GM21529 (cell line): ENCODE data around the gene MANEA.
"Not testable (repeated sequence)": the region's sequence is repeated elsewhere in the genome, so short reads cannot be mapped to it uniquely, and the experiment has no call there.

ENCODE experiments used
- ATAC-seq: cut with Tn5 transposase; IDR thresholded peaks from one replicate; pipeline ENCODE4 v1.9.1; 2021; ENCODE audit not compliant: unreplicated experiment

MANEA gene

GRCh38 chr6:95584226-95584625 lies 6.9 kb downstream of the MANEA start:
- ATAC-seq, result not testable (repeated sequence)

GRCh38 chr6:95587989-95588388 lies 10.7 kb downstream of the MANEA start:
- ATAC-seq, result no peak

DNA sequence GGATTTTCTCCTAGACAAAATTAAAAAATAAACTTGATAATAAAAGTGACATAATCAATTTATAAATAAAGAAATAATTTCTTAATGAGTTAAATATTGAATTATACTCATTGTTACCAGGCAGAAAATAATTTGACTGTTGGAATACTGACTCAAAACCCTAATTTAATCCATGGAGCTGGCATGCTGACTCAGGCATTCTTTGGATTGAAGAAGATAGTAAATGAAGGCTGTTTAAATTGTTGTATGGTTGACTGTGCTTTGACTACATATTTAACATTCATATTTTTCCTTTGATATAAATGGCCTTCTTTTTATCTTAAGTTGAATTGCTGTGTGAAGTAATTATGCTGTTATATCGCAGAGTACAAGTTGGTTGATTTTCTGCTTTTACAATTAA lies 11.7 kb downstream of the MANEA start:
- no peak for ATAC-seq

- ATAC-seq, result no peak
Observed at GRCh38 chr6:95589826-95590570, 12.7 kb downstream of the MANEA start.

- ATAC-seq, result no peak
Observed at GRCh38 chr6:95593025-95593424, 15.7 kb downstream of the MANEA start.

GRCh38 chr6:95596021-95596420 lies 18.7 kb downstream of the MANEA start:
- no peak for ATAC-seq

- ATAC-seq, result no peak
Observed at GRCh38 chr6:95599706-95600105, 22.4 kb downstream of the MANEA start.

GRCh38 chr6:95601133-95601532 lies 23.8 kb downstream of the MANEA start:
- no peak for ATAC-seq

DNA sequence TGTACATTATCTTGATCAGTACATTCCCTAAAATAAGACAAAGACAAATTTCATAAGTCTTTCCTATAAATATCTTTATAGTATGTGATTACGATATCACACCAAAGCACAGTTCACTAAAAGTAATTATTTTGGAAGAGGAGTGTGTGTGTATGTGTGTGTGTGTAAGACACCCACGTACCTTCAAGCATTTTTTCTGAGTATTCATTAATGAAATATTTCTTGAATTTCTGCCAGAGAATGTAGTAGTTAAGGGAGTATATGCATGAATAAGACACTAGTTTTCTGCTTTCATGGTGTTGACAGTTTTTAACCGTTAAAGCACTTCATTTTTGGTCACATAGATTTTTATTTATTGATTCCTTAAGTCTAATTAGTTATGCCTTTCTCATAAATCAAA lies 36.8 kb downstream of the MANEA start:
- ATAC-seq, result no peak

DNA sequence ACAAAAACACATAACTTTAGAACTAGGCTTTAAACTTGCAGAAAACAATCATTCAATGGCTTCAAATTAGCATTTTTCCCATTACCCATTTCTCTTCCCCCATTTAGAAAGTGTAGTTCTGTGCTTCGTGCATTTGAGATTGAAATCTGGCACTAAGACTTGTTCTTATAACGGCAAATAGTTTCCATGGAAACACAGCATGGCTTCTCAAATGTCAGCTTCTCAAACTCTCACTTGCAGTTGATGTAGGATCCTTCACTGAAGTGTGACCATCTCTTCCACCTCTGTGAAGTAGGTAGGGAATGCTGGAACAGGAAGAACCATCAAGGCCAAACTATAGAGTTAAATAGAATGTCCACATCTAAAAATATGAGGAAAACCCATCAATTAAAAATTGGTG lies 52.2 kb downstream of the MANEA start:
- no peak for ATAC-seq

- no peak for ATAC-seq
Observed at GRCh38 chr6:95636552-95637431, 59.5 kb downstream of the MANEA start.

- no peak for ATAC-seq
Observed at GRCh38 chr6:95648636-95649035, 71.3 kb downstream of the MANEA start.

DNA sequence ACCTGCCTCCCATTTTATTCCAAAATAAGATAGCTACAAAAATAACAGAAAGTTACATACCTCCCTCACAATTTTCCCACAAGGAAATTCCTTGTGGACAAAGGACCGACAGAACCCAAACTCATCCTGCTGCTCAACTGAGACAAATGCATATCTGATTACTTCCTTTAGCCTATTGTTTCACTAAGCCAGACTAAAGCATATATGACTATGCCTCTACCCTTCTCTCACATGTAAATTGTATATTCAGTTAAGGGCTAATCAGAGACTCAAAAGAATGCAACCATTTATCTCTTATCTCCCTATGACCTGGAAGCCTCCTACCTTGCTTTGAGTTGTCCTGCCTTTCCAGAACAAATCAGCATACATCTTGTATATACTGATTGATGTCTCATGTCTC lies 72.1 kb downstream of the MANEA start:
- no peak for ATAC-seq

GRCh38 chr6:95654176-95654575 lies 76.8 kb downstream of the MANEA start:
- ATAC-seq, result no peak

DNA sequence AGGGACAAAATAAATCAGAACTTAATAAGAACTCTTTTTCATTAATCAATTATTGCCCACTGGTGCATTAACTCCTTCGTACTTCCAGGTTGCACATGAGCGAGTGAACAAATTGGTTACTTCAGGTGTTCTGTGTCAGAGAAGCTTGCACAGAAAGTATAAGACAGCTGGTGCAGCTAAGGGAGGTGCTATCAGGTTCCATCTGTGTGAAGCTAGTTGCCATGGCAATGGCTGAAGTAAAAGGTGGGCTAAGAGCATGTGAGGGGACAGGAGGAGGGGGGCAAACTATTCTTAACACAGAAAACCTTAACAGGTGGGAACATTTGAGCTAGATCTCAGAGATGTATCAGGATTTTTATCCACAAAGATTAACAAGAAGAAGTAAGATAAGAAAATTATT lies 81.6 kb downstream of the MANEA start:
- ATAC-seq, result no peak
